Measurements from ENCODE around the gene DHCR24.

DNA sequence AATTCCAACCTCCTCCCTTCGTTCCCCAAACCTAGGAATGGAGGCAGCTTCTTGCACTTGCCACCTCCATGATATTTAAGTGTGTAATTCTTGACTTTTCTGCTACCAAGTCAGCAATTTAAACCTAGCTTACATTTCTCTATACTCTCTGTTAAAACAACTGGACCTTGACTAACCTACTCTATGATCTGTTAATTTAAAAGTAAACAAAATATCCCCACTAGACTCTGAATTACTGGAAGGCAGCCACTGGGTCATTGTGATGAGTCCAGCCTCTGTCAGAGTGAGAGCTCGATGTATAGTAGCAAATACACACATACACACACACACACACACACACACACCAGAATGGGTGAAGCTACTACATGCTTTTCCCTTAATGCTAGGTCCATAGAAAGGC lies 40.0 kb upstream of the DHCR24 start:
- TF ChIP-seq ZNF416 (tag by site-specific recombination; IDR thresholded peaks at IDR 0.05): no peak
- TF ChIP-seq ZNF544 (tag by site-specific recombination; IDR thresholded peaks at IDR 0.05): no peak
- no peak for TF ChIP-seq REPIN1 (tag by site-specific recombination; IDR thresholded peaks at IDR 0.05; ENCODE audit: low read depth)
- TF ChIP-seq, protein P1, sequence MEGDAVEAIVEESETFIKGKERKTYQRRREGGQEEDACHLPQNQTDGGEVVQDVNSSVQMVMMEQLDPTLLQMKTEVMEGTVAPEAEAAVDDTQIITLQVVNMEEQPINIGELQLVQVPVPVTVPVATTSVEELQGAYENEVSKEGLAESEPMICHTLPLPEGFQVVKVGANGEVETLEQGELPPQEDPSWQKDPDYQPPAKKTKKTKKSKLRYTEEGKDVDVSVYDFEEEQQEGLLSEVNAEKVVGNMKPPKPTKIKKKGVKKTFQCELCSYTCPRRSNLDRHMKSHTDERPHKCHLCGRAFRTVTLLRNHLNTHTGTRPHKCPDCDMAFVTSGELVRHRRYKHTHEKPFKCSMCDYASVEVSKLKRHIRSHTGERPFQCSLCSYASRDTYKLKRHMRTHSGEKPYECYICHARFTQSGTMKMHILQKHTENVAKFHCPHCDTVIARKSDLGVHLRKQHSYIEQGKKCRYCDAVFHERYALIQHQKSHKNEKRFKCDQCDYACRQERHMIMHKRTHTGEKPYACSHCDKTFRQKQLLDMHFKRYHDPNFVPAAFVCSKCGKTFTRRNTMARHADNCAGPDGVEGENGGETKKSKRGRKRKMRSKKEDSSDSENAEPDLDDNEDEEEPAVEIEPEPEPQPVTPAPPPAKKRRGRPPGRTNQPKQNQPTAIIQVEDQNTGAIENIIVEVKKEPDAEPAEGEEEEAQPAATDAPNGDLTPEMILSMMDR (tag by site-specific recombination; IDR thresholded peaks at IDR 0.05): no peak
- TF ChIP-seq, protein P2, sequence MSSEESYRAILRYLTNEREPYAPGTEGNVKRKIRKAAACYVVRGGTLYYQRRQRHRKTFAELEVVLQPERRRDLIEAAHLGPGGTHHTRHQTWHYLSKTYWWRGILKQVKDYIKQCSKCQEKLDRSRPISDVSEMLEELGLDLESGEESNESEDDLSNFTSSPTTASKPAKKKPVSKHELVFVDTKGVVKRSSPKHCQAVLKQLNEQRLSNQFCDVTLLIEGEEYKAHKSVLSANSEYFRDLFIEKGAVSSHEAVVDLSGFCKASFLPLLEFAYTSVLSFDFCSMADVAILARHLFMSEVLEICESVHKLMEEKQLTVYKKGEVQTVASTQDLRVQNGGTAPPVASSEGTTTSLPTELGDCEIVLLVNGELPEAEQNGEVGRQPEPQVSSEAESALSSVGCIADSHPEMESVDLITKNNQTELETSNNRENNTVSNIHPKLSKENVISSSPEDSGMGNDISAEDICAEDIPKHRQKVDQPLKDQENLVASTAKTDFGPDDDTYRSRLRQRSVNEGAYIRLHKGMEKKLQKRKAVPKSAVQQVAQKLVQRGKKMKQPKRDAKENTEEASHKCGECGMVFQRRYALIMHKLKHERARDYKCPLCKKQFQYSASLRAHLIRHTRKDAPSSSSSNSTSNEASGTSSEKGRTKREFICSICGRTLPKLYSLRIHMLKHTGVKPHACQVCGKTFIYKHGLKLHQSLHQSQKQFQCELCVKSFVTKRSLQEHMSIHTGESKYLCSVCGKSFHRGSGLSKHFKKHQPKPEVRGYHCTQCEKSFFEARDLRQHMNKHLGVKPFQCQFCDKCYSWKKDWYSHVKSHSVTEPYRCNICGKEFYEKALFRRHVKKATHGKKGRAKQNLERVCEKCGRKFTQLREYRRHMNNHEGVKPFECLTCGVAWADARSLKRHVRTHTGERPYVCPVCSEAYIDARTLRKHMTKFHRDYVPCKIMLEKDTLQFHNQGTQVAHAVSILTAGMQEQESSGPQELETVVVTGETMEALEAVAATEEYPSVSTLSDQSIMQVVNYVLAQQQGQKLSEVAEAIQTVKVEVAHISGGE (tag by site-specific recombination; conservative IDR thresholded peaks at IDR 0.05; ENCODE audit: low read depth): no peak
- TF ChIP-seq ZNF133 (tag by site-specific recombination; IDR thresholded peaks at IDR 0.05): no peak
- TF ChIP-seq, protein P3, sequence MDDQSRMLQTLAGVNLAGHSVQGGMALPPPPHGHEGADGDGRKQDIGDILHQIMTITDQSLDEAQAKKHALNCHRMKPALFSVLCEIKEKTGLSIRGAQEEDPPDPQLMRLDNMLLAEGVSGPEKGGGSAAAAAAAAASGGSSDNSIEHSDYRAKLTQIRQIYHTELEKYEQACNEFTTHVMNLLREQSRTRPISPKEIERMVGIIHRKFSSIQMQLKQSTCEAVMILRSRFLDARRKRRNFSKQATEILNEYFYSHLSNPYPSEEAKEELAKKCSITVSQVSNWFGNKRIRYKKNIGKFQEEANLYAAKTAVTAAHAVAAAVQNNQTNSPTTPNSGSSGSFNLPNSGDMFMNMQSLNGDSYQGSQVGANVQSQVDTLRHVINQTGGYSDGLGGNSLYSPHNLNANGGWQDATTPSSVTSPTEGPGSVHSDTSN (CRISPR knock-in tag; IDR thresholded peaks at IDR 0.05): no peak
- TF ChIP-seq, protein P4, sequence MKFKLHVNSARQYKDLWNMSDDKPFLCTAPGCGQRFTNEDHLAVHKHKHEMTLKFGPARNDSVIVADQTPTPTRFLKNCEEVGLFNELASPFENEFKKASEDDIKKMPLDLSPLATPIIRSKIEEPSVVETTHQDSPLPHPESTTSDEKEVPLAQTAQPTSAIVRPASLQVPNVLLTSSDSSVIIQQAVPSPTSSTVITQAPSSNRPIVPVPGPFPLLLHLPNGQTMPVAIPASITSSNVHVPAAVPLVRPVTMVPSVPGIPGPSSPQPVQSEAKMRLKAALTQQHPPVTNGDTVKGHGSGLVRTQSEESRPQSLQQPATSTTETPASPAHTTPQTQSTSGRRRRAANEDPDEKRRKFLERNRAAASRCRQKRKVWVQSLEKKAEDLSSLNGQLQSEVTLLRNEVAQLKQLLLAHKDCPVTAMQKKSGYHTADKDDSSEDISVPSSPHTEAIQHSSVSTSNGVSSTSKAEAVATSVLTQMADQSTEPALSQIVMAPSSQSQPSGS (tag by site-specific recombination; IDR thresholded peaks at IDR 0.05; ENCODE audit: low read depth): no peak

Data from HEK293 (cell line).